ENCODE results near the gene PLXDC1. TPM values are rescaled to one million over a fixed set of nuclear protein-coding genes. Genes with fewer than 3 reads are reported as not detected.
"Not testable (repeated sequence)": the region's sequence is repeated elsewhere in the genome, so short reads cannot be mapped to it uniquely, and the experiment has no call there.

The PLXDC1 gene
- total RNA-seq, 1 experiment from 2014 or later: 0.64 TPM

DNA sequence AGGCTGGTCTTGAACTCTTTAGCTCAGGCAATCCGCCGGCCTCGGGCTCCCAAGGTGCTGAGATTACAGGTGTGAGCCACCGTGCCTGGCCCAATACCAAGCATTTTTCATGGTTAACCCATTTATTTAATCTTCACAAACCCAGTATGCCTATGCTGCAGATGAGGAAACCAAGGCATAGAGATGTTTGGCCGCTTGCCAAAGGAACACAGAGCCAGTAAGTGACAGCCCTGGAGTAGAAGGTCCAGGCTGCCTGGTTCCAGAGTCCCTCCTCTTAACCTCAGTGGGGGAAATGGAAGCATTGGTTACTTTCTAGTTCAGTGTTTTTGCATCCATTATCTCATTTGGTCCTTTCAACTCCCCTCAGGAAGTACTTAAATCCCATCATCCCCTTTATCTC is 29.9 kb upstream of the PLXDC1 start:
- no peak for DNase-seq (ENCODE audit: low spot score)

DNA sequence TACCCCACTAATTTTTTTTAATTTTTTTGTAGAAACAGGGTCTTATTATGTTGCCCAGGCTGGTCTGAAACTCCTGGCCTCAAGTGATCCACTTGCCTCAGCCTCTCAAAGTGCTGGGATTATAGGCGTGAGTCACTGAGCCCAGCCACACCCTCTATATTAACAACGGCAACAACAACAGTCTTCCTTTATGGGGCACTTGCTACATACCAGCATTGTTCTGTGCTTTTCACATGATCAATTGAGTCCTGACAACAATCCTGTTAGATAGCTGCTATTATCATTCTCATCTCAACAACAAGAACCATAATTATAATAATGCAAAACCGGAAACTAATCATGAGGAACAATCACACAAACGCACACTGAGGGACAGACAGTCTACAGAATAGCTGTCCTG is 27.1 kb upstream of the PLXDC1 start:
- DNase-seq (ENCODE audit: low spot score): peak; percentile 62

DNA sequence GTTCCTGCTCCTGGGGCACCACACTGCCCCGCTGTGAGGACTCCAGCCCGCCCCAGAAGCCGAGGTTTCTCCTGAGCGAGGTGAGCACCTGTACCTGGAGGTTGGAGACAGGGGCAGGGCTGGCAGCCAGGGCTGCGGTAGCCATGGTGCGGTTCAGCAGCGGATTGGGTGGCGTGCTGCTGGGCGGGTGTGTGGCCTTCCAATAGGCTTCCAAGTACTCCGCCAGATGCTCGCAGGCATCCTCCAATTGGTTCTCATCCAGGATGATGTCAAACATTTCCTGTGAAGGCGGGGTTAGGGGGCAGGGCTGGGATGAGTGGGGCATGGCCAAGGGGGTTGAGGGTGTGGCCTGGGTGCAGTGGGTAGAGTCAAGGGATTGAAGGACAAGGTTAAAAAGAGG is 25.8 kb upstream of the PLXDC1 start:
- no peak for DNase-seq (ENCODE audit: low spot score)

DNA sequence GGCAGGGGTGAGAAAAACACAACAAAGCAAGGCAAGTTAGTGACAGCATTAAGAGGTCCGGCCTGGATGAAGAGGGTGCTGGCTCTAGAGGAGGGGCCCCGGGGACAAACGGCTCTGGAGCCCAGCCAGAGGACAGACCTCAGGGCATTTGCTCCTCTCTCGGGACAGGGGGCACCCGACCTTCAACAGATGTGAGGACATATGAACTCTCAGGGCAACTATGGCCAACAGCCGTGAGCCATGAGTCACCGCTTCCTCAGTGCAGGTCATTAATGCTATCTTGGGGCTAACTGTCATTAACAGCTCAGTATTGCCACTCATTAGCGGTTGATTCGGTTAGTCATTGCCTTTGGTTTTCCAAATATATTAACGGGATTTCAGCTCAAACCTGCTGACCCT is 24.3 kb upstream of the PLXDC1 start:
- peak; percentile 74 for DNase-seq (ENCODE audit: low spot score)

DNA sequence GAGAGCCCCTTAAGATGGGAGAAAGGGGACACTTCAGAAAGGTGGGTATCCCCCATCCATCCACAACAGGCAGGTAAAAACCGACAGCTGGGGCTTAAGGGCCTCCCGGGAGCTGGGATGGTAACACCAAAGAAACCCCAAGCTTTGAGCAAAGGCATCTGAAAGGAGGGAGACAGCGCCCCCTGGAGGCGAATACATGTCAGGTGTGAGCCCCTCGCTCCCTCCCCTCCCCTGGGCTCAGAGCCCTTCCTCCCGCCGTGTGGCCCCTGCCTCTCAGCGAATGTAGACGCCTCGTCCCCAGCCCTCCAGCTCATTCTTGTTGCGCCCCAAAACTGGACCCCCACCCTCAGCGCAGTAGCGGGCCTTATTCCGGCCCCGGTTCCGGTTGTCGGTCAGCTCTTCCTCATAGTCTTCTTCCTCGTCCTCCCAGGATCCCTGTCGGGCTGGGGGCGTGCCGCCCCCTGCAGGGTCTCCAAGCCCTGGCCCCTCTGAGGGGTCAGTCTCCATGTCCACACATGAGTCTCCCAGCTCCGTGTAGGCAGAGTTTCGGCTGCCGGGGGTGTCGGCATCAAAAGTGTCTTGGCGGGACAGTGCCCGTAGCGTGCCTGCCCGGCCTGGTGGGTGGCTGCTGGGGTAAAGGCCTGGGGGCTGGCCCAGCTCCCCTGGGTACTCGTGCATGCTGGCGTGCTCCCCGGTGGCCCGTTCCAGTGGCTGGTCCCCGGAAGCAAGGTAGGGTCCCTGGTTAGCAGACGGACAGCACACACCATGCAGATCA is 23.7 kb upstream of the PLXDC1 start:
- DNase-seq (ENCODE audit: low spot score): peak; percentile 45

DNA sequence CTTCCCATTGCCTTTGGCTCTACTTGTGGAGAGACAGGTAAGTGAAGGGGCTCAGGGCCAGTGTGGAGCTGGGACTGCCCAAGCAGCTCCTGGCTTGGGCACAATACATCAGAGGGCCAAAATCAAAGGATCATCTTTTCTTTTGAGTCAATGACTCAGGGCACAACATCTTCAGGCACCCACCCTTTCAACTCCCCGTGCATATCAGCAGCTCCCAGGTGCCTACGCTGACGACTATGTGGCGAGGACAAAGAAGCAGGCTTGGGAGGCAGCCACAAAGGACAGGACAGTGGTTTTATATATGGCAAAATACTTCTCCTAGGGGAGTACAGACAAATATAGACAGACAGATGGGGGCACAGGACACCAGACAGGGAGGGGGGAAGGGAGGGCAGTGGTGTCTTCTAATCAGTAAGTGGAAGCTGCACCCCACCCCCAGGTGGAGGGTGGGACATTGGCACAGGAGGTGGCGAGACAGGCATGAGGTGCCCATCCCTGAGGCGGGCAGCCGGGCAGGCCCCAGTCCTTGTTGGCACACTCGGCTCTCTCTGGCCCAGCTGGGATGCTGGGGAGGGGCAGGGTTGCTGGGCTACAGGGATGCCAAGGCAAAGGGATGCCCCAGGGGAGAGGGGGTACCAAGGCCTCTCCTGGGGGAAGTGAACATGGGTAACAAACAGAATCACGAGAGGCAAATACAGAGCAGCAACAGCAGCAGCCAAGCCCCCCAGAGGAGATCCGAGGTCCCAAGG is 22.3 kb upstream of the PLXDC1 start:
- DNase-seq (ENCODE audit: low spot score): no peak

DNA sequence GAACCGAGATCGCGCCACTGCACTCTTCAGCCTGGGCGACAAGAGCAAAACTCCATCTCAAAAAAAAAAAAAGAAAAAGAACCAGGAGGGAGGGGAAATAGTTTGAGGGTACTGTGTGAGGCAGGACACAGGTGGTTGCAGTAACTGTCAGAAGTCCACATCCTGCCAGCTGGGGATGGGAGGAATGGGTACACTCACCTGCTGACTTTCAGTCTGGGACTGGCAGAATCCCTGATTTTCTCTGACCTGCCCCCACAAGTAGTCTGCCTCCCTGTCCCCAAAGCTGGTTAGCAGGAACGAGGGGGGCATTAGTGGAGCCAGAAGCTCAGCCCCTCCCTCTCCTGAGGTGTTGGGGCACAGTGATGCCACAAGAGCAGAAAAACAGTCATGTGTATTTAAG is 21.6 kb upstream of the PLXDC1 start:
- no peak for DNase-seq (ENCODE audit: low spot score)

DNA sequence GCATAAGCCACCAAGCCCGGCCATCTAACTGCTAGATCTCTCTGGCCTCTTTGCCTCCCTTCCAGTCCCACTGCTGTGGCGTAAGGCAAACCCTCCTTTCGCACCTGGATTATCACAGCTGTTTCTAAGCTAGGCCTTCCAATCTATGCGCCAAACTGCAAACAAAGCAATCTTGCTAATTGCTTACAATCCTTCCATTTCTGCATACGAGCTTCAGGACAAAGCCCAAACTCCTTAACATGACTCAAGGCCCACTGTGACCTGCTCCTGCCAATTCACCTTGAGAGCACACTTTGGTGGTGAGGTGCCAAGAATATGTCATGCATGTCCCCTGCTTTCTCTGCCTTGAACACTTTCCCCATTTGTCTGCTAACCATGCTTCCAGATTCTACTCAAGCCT is 20.5 kb upstream of the PLXDC1 start:
- DNase-seq (ENCODE audit: low spot score): no peak

DNA sequence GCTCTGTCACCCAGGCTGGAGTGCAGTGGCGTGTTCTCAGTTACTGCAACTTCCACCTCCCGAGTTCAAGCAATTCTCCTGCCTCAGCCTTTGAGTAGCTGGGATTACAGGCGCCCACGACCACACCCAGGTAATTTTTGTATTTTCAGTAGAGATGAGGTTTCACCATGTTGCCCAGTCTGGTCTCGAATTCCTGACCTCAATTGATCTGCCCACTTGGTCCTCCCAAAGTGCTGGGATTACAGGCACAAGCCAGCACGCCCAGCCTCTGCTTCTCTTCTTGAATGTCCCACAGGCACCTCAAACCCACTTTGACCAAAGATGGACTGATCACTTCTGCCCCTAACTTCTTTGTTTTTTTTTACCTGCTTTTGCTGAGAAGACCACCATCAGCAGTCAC is 19.1 kb upstream of the PLXDC1 start:
- DNase-seq (ENCODE audit: low spot score): no peak

DNA sequence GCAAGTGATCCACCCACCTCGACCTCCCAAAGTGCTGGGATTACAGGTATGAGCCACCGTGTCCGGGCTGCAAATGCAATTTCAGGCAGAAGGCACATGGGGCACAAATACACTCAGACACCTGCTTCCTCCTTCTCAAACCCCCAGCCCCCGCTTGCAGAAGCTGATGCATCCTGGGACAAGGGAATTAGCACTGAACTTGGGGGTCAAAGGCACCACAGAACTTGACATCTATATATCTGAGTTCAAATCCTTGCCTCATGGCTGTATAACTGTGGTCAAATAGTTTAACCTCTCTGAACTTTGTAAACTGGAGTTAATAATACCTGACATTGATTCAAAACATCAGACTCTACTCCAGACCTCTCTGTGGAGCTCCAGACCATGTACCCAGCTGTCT is 18.7 kb upstream of the PLXDC1 start:
- DNase-seq (ENCODE audit: low spot score): no peak

DNA sequence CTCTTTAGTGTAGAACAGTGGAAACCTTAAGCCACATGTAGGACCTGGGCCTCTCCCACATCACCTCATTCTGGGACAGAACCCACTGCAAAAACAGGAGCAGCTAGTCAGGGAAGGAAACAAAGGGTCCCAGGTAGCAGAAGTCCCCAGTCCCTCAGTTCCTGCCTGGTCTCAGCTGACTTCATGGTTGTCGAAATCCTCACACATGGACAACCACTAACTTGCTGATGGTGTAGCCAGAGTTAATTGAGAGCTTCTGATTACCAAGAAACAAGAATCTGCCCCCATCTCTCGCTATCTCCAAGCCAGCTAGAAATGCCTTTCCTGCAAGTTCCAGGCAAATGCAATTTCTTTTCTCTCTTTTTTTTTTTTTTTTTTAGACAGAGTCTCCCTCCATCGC is 18.1 kb upstream of the PLXDC1 start:
- no peak for DNase-seq (ENCODE audit: low spot score)

DNA sequence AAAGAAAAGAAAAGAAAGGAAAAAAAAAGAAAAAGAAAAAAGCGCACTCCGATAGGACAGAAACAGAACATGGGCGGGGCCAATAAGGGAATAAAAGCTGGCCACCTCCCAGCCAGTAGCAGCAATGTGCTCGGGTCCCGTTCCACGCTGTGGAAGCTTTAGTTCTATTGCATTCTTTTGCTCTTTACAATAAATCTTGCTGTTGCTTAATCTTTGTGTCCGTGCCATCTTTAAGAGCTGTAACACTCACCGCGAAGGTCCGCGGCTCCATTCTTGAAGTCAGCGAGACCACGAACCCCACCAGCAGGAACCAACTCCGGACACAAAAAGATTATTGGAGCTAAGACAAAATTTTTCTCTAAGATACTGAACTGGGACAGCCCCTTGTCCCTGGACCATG is 17.7 kb upstream of the PLXDC1 start:
- no peak for DNase-seq (ENCODE audit: low spot score)

DNA sequence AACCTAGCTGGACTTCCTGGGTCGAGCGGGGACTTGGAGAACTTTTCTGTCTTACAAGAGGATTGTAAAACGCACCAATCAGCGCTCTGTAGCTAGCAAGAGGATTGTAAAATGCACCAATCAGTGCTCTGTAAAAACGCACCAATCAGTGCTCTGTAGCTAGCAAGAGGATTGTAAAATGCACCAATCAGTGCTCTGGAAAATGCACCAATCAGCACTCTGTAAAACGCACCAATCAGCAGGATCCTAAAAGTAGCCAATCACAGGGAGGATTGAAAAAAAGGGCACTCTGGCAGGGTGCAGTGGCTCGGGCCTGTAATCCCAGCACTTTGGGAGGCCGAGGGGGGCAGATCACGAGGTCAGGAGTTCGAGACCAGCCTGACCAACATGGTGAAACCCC is 17.1 kb upstream of the PLXDC1 start:
- DNase-seq (ENCODE audit: low spot score): not testable (repeated sequence)

DNA sequence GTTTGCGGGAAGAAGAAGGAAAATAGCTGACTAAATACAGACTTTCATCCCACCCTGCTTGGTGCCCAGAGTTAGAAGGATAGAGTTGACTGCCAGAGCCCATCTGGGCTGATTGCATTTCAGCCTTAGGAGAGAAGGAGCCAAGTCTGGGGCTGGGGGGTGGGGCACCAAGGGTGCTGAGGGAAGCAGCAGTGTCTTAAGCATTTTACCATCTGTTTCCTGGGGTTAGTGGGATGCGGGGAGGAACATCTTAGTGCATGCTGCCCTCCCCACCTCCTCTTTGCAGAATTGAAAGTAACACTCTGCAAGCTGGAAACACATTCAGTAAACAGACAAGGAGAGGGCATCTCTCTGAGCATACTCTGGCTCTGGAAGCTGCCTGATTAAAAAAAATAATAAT is 16.0 kb upstream of the PLXDC1 start:
- DNase-seq (ENCODE audit: low spot score): no peak

DNA sequence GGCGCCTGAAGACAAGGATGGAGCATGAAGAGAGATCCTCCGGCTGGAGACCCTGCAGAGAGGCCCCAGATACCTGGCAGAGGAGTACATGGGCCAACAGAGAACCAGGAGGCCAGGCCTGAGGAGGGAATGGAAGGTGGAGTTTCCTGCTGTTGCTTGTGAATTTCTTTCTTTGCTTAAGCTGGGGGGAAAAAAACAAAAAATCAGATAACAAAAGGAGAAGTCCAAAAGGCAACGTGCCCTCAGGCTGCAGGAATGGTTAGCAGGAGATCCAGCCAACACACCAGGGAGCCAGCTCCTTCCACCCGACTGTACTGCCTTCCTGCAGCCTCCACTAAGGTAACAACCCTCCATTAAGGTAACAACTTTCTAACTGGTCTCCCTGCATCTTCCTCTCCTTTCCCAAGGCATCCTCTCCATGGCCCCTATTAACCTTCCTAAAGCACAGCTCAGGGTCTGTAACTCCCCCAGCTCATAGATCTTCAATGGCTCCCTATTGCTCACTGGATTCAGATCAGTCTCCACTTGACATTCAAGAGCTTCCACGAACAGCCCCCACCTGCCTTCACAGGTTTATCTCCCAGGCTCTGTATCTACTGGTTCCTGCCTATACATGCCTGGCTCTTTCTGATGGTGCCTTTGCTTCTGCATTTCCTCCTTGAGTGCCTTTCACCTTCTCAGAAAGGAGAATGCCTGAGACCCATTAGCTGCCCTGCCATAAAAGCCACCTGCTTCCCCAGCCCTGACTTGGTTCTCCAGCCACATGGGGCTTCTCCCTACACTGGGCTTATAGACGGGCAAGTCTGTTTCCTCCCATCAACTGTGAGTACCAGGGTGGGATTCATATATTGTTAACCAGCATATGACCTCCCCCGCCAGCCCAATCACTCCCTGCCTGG is 15.2 kb upstream of the PLXDC1 start:
- DNase-seq (ENCODE audit: low spot score): no peak

DNA sequence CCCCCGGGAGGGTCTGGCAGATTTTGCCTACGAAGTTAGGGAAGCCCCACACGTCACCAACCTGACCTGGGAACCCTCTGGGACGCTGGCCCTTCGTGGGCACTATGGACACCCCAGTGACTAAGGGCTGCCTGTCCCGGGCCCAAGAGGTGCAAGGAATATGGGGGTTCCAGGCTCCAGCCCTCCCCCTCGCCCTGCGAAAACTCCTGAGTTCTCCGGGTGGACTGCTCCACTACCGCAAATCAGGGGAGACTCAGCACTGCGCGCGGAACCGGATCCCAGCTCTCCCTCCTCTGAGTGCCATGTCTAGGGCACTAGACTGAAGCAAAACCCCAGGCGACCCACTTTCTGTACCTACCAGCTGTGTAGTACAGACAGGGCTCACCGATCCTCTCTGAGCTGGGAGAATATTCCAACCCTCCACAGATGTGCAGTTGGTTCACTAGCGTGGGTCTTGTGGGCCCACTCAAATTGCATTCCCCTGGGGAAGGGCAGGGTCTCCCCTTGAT is 14.5 kb upstream of the PLXDC1 start, which contains the start of gene ARL5C:
Gene ARL5C, minus strand, starts transcription at position 321 of the 509 bp plus-strand sequence. CDS start 401 bp downstream, outside the sequence.
- DNase-seq (ENCODE audit: low spot score): no peak

DNA sequence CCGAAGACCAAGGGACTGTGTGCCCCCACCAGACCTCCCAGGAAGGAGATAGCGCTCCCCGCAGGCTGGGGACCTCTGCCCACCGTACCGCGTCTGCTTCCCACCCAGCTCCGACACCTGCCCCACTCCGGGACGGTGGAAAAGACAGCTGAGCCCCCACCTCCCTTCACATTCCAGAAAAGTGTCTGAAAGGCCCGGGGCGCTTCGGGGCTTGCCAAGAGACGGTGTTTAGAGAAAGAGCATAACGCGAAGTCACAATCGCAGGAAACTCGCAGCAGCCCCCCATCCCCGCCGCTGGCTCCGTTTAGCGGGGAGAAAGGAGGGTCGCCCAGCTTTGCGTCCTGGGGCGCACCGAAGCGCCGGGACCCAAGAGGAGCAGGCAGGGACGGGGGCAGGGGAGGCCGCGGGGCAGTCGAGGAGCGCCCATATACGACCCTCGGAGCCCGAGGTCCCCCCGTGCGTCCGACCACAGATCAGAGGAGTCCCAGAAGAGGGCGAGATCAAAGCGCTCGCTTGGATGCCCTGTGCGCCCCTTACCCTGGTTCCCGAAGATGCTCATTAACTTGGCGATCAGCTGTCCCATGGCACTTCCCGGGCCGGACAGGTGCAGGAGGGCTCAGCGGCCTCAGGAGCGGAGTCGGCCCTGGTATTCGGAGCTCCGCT is 13.9 kb upstream of the PLXDC1 start:
- no peak for DNase-seq (ENCODE audit: low spot score)

DNA sequence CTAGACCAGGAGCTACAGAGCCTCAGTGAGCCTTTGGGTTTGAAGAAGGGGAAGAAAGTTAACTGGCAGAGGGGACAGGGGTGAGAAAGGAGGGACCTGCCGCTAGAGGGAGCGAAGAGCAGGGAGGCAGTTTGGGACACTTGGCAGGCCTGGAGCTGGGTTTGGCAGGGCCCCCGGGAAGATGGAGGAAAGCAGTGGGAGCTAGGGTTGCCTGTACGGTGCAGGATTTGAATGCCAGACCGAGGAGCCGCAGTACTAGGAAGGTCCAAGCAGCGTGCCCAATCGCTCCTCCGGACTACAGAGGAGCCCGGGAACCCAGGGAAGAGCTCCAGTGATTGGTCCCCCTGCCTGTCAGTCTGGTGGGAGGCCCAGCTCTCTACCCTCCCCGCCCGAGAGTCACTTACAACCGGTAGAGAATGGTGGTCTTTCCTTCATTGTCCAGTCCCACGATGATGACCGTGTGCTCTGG is 13.3 kb upstream of the PLXDC1 start:
- DNase-seq (ENCODE audit: low spot score): peak; percentile 64

DNA sequence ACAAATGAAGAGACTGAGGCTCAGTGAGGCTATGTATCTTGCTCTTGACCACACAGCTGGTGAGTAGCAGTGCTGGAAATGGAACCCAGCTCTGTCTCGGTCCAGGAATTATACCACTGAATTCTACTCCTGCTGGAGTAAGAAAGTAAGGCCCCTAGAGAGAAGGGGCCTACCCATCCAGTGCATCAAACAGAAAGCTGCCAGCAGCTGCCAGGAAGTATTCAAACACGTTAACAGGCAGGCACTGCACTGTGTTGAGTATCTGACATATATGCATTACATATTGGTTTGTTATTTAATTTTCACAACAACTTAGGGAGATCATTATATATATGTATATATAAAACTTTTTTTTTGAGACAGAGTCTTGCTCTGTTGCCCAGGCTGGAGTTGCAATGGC is 10.5 kb upstream of the PLXDC1 start:
- DNase-seq (ENCODE audit: low spot score): no peak

DNA sequence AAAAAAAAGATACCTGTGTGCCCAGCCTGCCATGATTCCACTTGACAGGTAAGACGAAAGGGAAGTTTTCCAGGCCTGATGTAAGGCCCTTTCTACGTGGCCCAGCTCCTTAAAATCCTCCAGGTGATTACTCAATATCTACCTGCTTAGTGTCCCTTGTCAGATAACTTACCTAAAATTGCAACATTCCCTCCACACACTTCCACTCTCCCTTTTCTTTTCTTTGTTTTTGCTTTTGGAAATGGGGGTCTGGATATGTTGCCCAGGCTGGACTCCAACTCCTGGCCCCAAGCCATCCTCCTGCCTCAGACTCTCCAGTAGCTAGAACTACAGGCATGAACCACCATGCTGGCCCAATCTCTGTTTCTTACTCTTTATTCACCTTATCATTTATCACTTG is 7.2 kb upstream of the PLXDC1 start:
- DNase-seq (ENCODE audit: low spot score): no peak

DNA sequence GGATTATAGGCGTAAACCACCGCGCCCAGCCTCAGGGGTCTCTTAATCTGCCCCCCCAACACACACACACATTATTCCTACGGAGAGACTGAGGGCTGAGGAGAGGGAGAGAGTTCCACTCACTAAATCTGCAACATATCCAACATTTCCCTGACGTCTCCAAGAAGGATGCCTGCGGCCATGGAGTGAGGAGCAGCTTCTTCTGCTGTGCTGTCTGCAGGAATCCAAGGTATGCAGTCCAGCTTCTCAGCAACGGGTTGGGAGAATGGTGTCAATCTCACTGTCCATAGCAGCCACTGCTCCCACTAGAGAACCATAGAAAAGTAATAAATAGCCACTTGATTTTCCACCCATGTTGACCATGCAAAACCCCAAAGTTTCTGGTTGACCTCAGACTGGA is 5.1 kb upstream of the PLXDC1 start:
- no peak for DNase-seq (ENCODE audit: low spot score)
